HEK293T (cell line): ENCODE measurements around the gene CRLF2.

Source experiments
- CTCF ChIA-PET: fragments of 350-600 bp; formaldehyde crosslinking; extraction: SDS; loops from one replicate; lab custom pipeline; 2021; ENCODE audit warnings: antibody characterized with exemption, inconsistent platforms; lab: Yijun Ruan, JAX
- POLR2A ChIA-PET: fragments of 350-600 bp; formaldehyde crosslinking; extraction: SDS; loops from one replicate; lab custom pipeline; 2020; ENCODE audit warnings: antibody characterized with exemption, inconsistent platforms; lab: Yijun Ruan, JAX
- DNase-seq: peaks from one replicate; pipeline ENCODE4 v3.0.0; 2012; ENCODE audit warnings: mixed read lengths; ENCODE audit errors: extremely low spot score
- ARNT ChIP-seq: fragments of 450-650 bp; IDR thresholded peaks from 2 replicates; pipeline ENCODE4 v1.6.1; 2017; ENCODE audit warnings: mild to moderate bottlenecking
- BHLHE40 ChIP-seq: fragments of 450-650 bp; IDR thresholded peaks from 2 replicates; pipeline ENCODE4 v1.6.1; 2016; ENCODE audit warnings: mild to moderate bottlenecking, moderate library complexity, borderline replicate concordance
- CTBP1 ChIP-seq: fragments of 450-650 bp; IDR thresholded peaks from 2 replicates; pipeline ENCODE4 v1.6.1; 2016; ENCODE audit warnings: borderline replicate concordance
- ELF4 ChIP-seq: fragments of 450-650 bp; IDR thresholded peaks from 2 replicates; pipeline ENCODE4 v1.6.1; 2017; ENCODE audit warnings: antibody characterized with exemption
- FOXA1 ChIP-seq: fragments of 450-650 bp; IDR thresholded peaks from 2 replicates; pipeline ENCODE4 v1.6.1; 2016; ENCODE audit warnings: mild to moderate bottlenecking
- FOXK2 ChIP-seq: fragments of 450-650 bp; IDR thresholded peaks from 2 replicates; pipeline ENCODE4 v1.6.1; 2016; ENCODE audit warnings: mild to moderate bottlenecking
- FOXM1 ChIP-seq: fragments of 450-650 bp; IDR thresholded peaks from 2 replicates; pipeline ENCODE4 v1.6.1; 2017; ENCODE audit warnings: mild to moderate bottlenecking, borderline replicate concordance
- HDGF ChIP-seq: fragments of 450-650 bp; IDR thresholded peaks from 2 replicates; pipeline ENCODE4 v1.6.1; 2017; ENCODE audit warnings: antibody characterized with exemption, borderline replicate concordance
- L3MBTL2 ChIP-seq: fragments of 450-650 bp; conservative IDR thresholded peaks from 2 replicates; pipeline ENCODE4 v1.6.1; 2016; ENCODE audit warnings: mild to moderate bottlenecking
- LEF1 ChIP-seq: fragments of 450-650 bp; IDR thresholded peaks from 2 replicates; pipeline ENCODE4 v1.6.1; 2017; ENCODE audit warnings: mild to moderate bottlenecking, borderline replicate concordance
- NFRKB ChIP-seq: fragments of 450-650 bp; IDR thresholded peaks from 2 replicates; pipeline ENCODE4 v1.6.1; 2016; ENCODE audit warnings: mild to moderate bottlenecking, moderate library complexity
- PKNOX1 ChIP-seq: fragments of 450-650 bp; IDR thresholded peaks from 2 replicates; pipeline ENCODE4 v1.6.1; 2016
- SP1 ChIP-seq: fragments of 450-650 bp; IDR thresholded peaks from 2 replicates; pipeline ENCODE4 v1.6.1; 2017
- SUZ12 ChIP-seq: fragments of 450-650 bp; IDR thresholded peaks from 2 replicates; pipeline ENCODE4 v1.6.1; 2016; ENCODE audit warnings: mild to moderate bottlenecking
- TARDBP ChIP-seq: fragments of 450-650 bp; IDR thresholded peaks from 2 replicates; pipeline ENCODE4 v1.6.1; 2016
- ZNF384 ChIP-seq: fragments of 450-650 bp; IDR thresholded peaks from 2 replicates; pipeline ENCODE4 v1.6.1; 2016

Gene CRLF2

GRCh38 chrX:1215123-1215823 lies 2.8 kb upstream of the CRLF2 start:
- ChIA-PET CTCF (no interaction called here), POLR2A (no interaction called here)
- DNase-seq, result no peak
- no peak for TF ChIP-seq ZNF384
- TF ChIP-seq CTBP1, result no peak
- no peak for TF ChIP-seq ARNT
- TF ChIP-seq TARDBP, result no peak
- no peak for TF ChIP-seq SUZ12
- no peak for TF ChIP-seq FOXK2
- TF ChIP-seq L3MBTL2, result no peak
- no peak for TF ChIP-seq FOXA1
- no peak for TF ChIP-seq LEF1
- TF ChIP-seq FOXM1, result no peak
- TF ChIP-seq HDGF, result no peak
- TF ChIP-seq PKNOX1, result no peak
- TF ChIP-seq NFRKB, result no peak
- TF ChIP-seq BHLHE40, result no peak
- TF ChIP-seq SP1, result no peak
- TF ChIP-seq ELF4, result no peak

- TF ChIP-seq ELF4, result no peak
- no peak for TF ChIP-seq FOXM1
- TF ChIP-seq SP1, result no peak
- TF ChIP-seq FOXA1, result no peak
- TF ChIP-seq HDGF, result no peak
- TF ChIP-seq TARDBP, result no peak
- no peak for TF ChIP-seq ARNT
- TF ChIP-seq PKNOX1, result no peak
- TF ChIP-seq L3MBTL2, result no peak
- no peak for TF ChIP-seq LEF1
- ChIA-PET CTCF (no interaction called here), POLR2A (no interaction called here)
- DNase-seq, result no peak
Measured at GRCh38 chrX:1213971-1214370, 1.5 kb upstream of the CRLF2 start.

GRCh38 chrX:1210844-1211243 lies 1.6 kb downstream of the CRLF2 start:
- no peak for DNase-seq
- TF ChIP-seq FOXK2 (no peak), FOXA1 (no peak), PKNOX1 (no peak), CTBP1 (no peak), FOXM1 (no peak), SP1 (no peak), ELF4 (no peak), ARNT (no peak), SUZ12 (no peak), LEF1 (no peak), ZNF384 (no peak), TARDBP (no peak), HDGF (no peak), BHLHE40 (no peak)
- ChIA-PET CTCF (no interaction called here), POLR2A (no interaction called here)

GRCh38 chrX:1207496-1208025 lies 4.9 kb downstream of the CRLF2 start:
- ChIA-PET POLR2A (no interaction called here), CTCF (no interaction called here)
- DNase-seq, result no peak
- no peak for TF ChIP-seq TARDBP
- TF ChIP-seq ELF4, result no peak
- TF ChIP-seq ZNF384, result no peak
- TF ChIP-seq L3MBTL2, result no peak
- no peak for TF ChIP-seq HDGF
- TF ChIP-seq NFRKB, result no peak
- TF ChIP-seq FOXK2, result no peak

GRCh38 chrX:1205681-1206611 lies 6.5 kb downstream of the CRLF2 start:
- POLR2A ChIA-PET, result no interaction called here
- DNase-seq, result peak; percentile 54
- CTCF ChIA-PET, result no interaction called here
- TF ChIP-seq TARDBP, result peak; percentile 94
- TF ChIP-seq LEF1, result peak; percentile 62; the same call in 1 of the 2 replicates
- 0 out of 2 replicates have a peak, but pooled peaks have one; percentile 47 for TF ChIP-seq FOXM1
- TF ChIP-seq SUZ12, result no peak

- TF ChIP-seq FOXA1, result no peak
- TF ChIP-seq FOXK2, result no peak
- TF ChIP-seq ARNT, result no peak
- TF ChIP-seq SP1, result no peak
- TF ChIP-seq LEF1, result no peak
- TF ChIP-seq ELF4, result no peak
- no peak for TF ChIP-seq CTBP1
- no peak for TF ChIP-seq SUZ12
- ChIA-PET POLR2A (no interaction called here), CTCF (no interaction called here)
- DNase-seq, result no peak
Measured at GRCh38 chrX:1202251-1202650, 10.2 kb downstream of the CRLF2 start.
